Endothelial cell of umbilical vein (primary cell): ENCODE measurements around the gene SOX14.

Source experiments
- EZH2 ChIP-seq: IDR thresholded peaks from 2 replicates; pipeline ENCODE4 v1.6.1; 2012; ENCODE audit warnings: borderline replicate concordance, low read depth, mild to moderate bottlenecking, moderate library complexity, low read length, inconsistent platforms; ENCODE audit not compliant: severe bottlenecking
- JUN ChIP-seq: IDR thresholded peaks from 2 replicates; pipeline ENCODE4 v1.6.1; 2011; ENCODE audit warnings: borderline replicate concordance, low read depth; ENCODE audit not compliant: insufficient read length, insufficient read depth
- MYC ChIP-seq: IDR thresholded peaks from one replicate; pipeline ENCODE4 v1.6.1; 2011; ENCODE audit warnings: mild to moderate bottlenecking, low read depth, low read length
- POLR2A ChIP-seq: IDR thresholded peaks from 2 replicates; pipeline ENCODE4 v1.6.1; 2012; ENCODE audit warnings: low read depth, mild to moderate bottlenecking, control low read depth, low read length
- POLR2AphosphoS5 ChIP-seq: IDR thresholded peaks from 2 replicates; pipeline ENCODE4 v1.6.1; 2012; ENCODE audit warnings: low read depth, mild to moderate bottlenecking, control low read depth, low read length, moderate library complexity; ENCODE audit not compliant: insufficient read depth
- TF ChIP-seq, protein P1 (sequence below), 2 donors: IDR thresholded peaks; 1 replicate in 1 of 2; 2 replicates in 1 of 2; pipeline ENCODE4 v1.5.1; 2011; ENCODE audit warnings: low read length in 2 of 2, mild to moderate bottlenecking in 2 of 2, moderate library complexity in 2 of 2, control low read depth in 1 of 2, inconsistent platforms in 1 of 2, low read depth in 1 of 2; ENCODE audit not compliant: insufficient read depth in 1 of 2; ENCODE audit errors: extremely low read depth in 1 of 2

DNA sequence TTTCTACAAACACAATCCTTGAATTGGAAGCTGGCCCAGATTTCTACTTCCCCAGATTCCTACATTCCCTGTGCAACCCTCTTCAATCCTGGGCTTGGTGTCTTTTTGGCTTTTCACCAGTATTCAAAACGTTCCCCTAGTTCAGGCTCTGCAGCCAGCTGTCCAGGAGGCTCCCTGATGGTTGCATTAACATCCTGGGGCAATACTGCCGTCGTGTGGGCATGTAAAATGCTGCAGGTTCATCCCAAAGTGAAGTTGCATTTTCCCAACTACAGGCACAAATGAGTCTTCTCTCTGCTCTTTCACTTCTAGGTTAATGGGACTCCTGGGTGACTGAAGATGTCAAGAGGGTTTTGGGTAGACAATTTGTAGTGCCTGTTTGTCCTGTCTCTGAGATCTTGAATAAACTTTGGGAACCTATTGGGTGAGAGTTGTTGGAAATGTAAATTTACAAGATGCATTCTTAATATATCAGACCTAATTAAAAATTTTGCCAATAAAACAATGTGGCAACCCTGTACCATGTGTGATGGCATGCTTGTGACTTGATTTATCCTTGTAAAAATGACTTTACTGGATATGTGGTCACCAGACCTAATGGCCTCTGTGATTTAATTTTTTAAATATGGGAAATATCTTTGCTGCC lies 28.6 kb downstream of the SOX14 start:
- TF ChIP-seq POLR2AphosphoS5 (no peak), POLR2A (no peak), EZH2 (no peak), JUN (no peak), MYC (no peak)
- TF ChIP-seq, protein P1, sequence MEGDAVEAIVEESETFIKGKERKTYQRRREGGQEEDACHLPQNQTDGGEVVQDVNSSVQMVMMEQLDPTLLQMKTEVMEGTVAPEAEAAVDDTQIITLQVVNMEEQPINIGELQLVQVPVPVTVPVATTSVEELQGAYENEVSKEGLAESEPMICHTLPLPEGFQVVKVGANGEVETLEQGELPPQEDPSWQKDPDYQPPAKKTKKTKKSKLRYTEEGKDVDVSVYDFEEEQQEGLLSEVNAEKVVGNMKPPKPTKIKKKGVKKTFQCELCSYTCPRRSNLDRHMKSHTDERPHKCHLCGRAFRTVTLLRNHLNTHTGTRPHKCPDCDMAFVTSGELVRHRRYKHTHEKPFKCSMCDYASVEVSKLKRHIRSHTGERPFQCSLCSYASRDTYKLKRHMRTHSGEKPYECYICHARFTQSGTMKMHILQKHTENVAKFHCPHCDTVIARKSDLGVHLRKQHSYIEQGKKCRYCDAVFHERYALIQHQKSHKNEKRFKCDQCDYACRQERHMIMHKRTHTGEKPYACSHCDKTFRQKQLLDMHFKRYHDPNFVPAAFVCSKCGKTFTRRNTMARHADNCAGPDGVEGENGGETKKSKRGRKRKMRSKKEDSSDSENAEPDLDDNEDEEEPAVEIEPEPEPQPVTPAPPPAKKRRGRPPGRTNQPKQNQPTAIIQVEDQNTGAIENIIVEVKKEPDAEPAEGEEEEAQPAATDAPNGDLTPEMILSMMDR (IDR thresholded peaks at IDR 0.05; ENCODE audit: extremely low read depth in 1 of 2, insufficient read depth in 1 of 2, low read depth in 1 of 2, low read length in 2 of 2), result peak; percentile 19 to 45
